Adrenal gland (tissue), 12 donors: ENCODE results near the gene FLT3LG. TPM values are rescaled to one million over a fixed set of nuclear protein-coding genes. Genes with fewer than 3 reads are reported as not detected.
A peak's percentile ranks its signal among the peaks of the same experiment; 100 is the strongest.

Experiments used
- DNase-seq, 7 donors: peaks; one replicate each; pipeline ENCODE4 v3.0.0-alpha.2; 2019 to 2020
- H3K27ac ChIP-seq, 5 donors: fragments of 200-600 bp; sonication (generic) in 4 of 5; 1 replicate in 3 of 5; 2 replicates in 2 of 5; pipeline versions ENCODE4 v1.5.1 to v1.8.0; 2016 to 2020; ENCODE audit warnings: mild to moderate bottlenecking in 1 of 5
- H3K27me3 ChIP-seq: fragments of 200-600 bp; 2 replicates; pipeline ENCODE4 v1.8.0; 2021
- H3K36me3 ChIP-seq, 2 donors: fragments of 200-600 bp; replicated peaks in 1 of 2; 1 replicate in 1 of 2; 2 replicates in 1 of 2; pipeline versions ENCODE4 v1.5.1 to v1.8.0; 2018 to 2022
- H3K4me1 ChIP-seq, 2 donors: fragments of 200-600 bp; replicated peaks in 1 of 2; 1 replicate in 1 of 2; 2 replicates in 1 of 2; pipeline versions ENCODE4 v1.5.1 to v1.8.0; 2018 to 2021
- H3K4me3 ChIP-seq, 4 donors: fragments of 200-600 bp; sonication (generic) in 3 of 4; one replicate each; pipeline ENCODE4 v1.5.1; 2016 to 2018
- H3K9me3 ChIP-seq, 3 donors: fragments of 200-600 bp; sonication (generic) in 1 of 3; replicated peaks in 1 of 3; 1 replicate in 2 of 3; 2 replicates in 1 of 3; pipeline versions ENCODE4 v1.5.1 to v1.8.0; 2016 to 2021
- CTCF ChIP-seq, 6 experiments: fragments of 450-650 bp in 4 of 6; fragments of 200-600 bp in 2 of 6; sonication (generic) in 1 of 6; IDR thresholded peaks; 1 replicate in 5 of 6; 2 replicates in 1 of 6; pipeline versions ENCODE4 v1.5.1 to v1.8.0; 2016 to 2021; ENCODE audit warnings: antibody characterized with exemption in 6 of 6, mild to moderate bottlenecking in 2 of 6, moderate library complexity in 1 of 6
- POLR2A ChIP-seq, 2 donors: fragments of 450-650 bp; IDR thresholded peaks; one replicate each; pipeline ENCODE4 v1.6.1; 2017; ENCODE audit warnings: antibody characterized with exemption in 2 of 2, mild to moderate bottlenecking in 2 of 2, moderate library complexity in 1 of 2
- WGBS, 4 donors: extraction: QIAGEN DNeasy Blood & Tissue Kit in 2 of 4; methylation state at CpG; one replicate each; pipeline versions ENCODE4 v1.1.5 to v1.1.7; 2013 to 2017; 5-methylcytosine and 5-hydroxymethylcytosine counted together
- intact Hi-C, 2 donors: fragments of 100-400 bp; cut with DNase I; formaldehyde crosslinking; loops; one replicate each; pipeline versions ENCODE4 v1.14.1 to v1.15.0; 2022 to 2023
- polyA plus RNA-seq, 3 donors: library from polyadenylated mRNA; stranded (reverse); fragments of 200-250 nt in 2 of 3; fragments of 350-450 nt in 1 of 3; fragmentation: Illumina TruSeq in 1 of 3; extraction: RNeasy Lipid Tissue Mini Kit (QIAGEN cat#74804) in 1 of 3; gene quantifications; one replicate each; pipeline ENCODE4 v1.2.3, GENCODE V29; 2013 to 2014
- total RNA-seq, 9 donors: library from RNA; depleted of rRNA in 4 of 9; stranded (reverse); fragments of >200 nt in 4 of 9; fragments of 120-200 nt in 1 of 9; fragmentation: NEBNext Ultra II Directional in 1 of 9; extraction: Animal tissue kit (Norgen Biotek cat#: 25700) in 1 of 9; gene quantifications; one replicate each; pipeline versions ENCODE4 v1.1.0 to v1.2.4, GENCODE V29; 2013 to 2023
- donor health status: healthy with polysubstance abuse.
- donor health status: Bipolar disorder and iron deficiency.
- donor health status: DM: yes; HTN: yes; CAD: no.
- donor health status: DM: no; HTN: no; CAD: no.
- donor health status: DM: no; HTN: no; CAD: no.
- donor health status: DM: yes; HTN: yes; CAD: no.

The FLT3LG gene
- total and polyA plus RNA-seq, 12 donors = 1.2 to 33.8 (median 8.7) TPM

- no peaks in the 10 kb centered on the region for H3K9me3 ChIP-seq
- no peaks in the 10 kb centered on the region for H3K27me3 ChIP-seq
- H3K4me3 ChIP-seq = peak overlapping the region; percentile 79 to 99 (median 86)
- H3K27ac ChIP-seq = peak overlapping the region; percentile 76 to 92 (median 89)
- H3K36me3 ChIP-seq = peaks cover 0 to 41% of the 10 kb centered on the region in 2 donors
- TF ChIP-seq CTCF (IDR thresholded peaks at IDR 0.05) (no peak), POLR2A (IDR thresholded peaks at IDR 0.05) (no peak)
- H3K4me1 ChIP-seq = peaks cover 14 to 27% of the 10 kb centered on the region in 2 donors
- intact Hi-C loops = no loop called here
- WGBS, 4 donors = 0 to 1% (median 1%) methylated on average over 17 to 26 of the region's 26 CpGs
- no peak for DNase-seq
Observed at GRCh38 chr19:49488046-49488862, 14.2 kb downstream of the FLT3LG start.

DNA sequence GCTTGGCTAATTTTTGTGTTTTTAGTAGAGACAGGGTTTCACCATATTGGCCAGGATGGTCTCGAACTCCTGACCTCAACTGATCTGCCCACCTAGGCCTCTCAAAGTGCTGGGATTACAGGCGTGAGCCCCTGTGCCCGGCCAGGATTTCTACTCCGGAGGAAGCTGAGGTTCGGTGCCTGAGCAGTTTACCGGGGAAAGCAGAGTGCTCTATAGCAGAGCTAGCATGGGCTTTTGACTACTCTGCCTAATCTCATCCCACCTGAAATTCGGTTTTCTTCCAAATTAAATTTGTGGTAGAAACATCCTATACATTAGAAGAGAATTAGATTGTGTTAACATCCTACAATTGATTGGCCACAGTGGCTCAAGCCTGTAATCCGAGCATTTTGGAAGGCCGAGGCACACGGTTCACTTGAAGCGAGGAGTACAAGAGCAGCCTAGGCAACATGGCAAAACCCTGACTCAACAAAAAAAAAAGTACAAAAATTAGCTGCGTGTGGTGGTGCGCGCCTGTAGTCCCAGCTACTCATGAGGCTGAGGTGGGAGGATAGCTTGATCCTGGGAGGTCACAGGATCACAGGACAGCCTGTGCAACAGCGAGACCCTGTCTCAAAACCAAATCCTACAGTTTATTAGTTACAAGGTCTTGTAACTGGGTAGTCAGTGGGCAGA lies 15.0 kb downstream of the FLT3LG start:
- Histone ChIP-seq H3K4me1 (peaks cover 14 to 27% of the 10 kb centered on the region in 2 donors), H3K36me3 (peaks cover 0 to 41% of the 10 kb centered on the region in 2 donors), H3K27me3 (no peaks in the 10 kb centered on the region), H3K27ac (peak overlapping the region; percentile 76 to 92 (median 89)), H3K9me3 (no peaks in the 10 kb centered on the region), H3K4me3 (peak overlapping the region; percentile 79 to 99 (median 86))
- intact Hi-C loops = no loop called here
- 13 to 20% (median 14%) methylated on average over 15 of the region's 15 CpGs for WGBS, 4 donors
- DNase-seq = no peak
- no peak for TF ChIP-seq POLR2A (IDR thresholded peaks at IDR 0.05)
- no peak for TF ChIP-seq CTCF (IDR thresholded peaks at IDR 0.05)

DNA sequence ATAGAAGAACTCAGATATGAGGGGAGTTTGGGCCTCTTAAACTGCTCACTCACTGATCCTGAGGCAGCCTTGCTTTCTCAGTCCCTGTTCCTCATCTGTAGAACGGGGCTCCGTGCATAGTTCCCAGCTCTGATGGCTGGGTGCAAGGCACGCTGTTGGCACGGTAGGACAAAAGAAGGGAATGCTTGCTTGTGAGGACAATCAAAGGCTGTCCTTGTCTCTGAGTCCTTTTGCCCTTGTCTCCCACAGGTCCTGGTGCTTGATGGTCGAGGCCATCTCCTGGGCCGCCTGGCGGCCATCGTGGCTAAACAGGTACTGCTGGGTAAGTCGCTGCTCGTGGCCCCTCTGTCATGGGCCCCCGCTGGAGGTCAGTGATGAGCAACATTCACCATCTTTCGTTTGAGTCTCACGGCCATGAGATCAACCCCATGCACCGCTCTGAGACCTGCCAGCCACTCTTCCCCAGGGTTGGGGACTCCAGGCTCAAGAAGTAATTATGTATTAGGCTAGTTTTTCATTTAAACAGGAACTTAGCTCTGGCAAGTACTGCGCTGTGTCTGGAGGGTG lies 15.7 kb downstream of the FLT3LG start:
- 33 to 47% (median 41%) methylated on average over 11 to 15 of the region's 15 CpGs for WGBS, 4 donors
- Histone ChIP-seq H3K4me3 (peak overlapping the region in 1 of 4 donors; percentile 85), H3K4me1 (peaks cover 14 to 27% of the 10 kb centered on the region in 2 donors), H3K27me3 (no peaks in the 10 kb centered on the region), H3K9me3 (no peaks in the 10 kb centered on the region), H3K36me3 (peaks cover 0 to 41% of the 10 kb centered on the region in 2 donors), H3K27ac (peak overlapping the region in 4 of 5 donors; percentile 18 to 92 (median 88))
- intact Hi-C loops = no loop called here
- TF ChIP-seq CTCF (IDR thresholded peaks at IDR 0.05) (peak in 3 of 6 experiments; percentile 22 to 40 (median 24)), POLR2A (IDR thresholded peaks at IDR 0.05) (no peak)
- DNase-seq = peak in 5 of 7 donors; percentile 49 to 66 (median 56)
